PC-3 (cell line): Measurements from ENCODE around the gene GLO1. TPM values are rescaled to one million over a fixed set of nuclear protein-coding genes. Genes with fewer than 3 reads are reported as not detected.

ENCODE experiments used
- ATAC-seq: fragments of 200-7000 bp; cut with Tn5 transposase; 2 replicates; pipeline ENCODE4 v1.9.1; 2020; ENCODE audit warnings: mild to moderate bottlenecking, moderate library complexity
- BruUV-seq: library from RNA; stranded (reverse); fragments of 400-500 nt; replicated peaks from 2 replicates; lab custom pipeline; 2021; lab: Mats Ljungman, UMichigan
- CTCF ChIA-PET: fragments of 300-600 bp; sonication (Branson Sonifier 250); formaldehyde crosslinking; loops from one replicate; lab custom pipeline; 2022; ENCODE audit warnings: antibody characterized with exemption; lab: Charles Lee
- POLR2A ChIA-PET: fragments of 300-600 bp; sonication (Branson Sonifier 250); formaldehyde crosslinking; loops from one replicate; lab custom pipeline; 2022; ENCODE audit warnings: antibody characterized with exemption; ENCODE audit not compliant: unreplicated experiment; lab: Charles Lee
- DNase-seq: peaks from one replicate; pipeline ENCODE4 v3.0.0-alpha.2; 2015
- H2AFZ ChIP-seq: fragments of 300-600 bp; sonication (generic); 2 replicates; pipeline ENCODE4 v1.6.0; 2016; ENCODE audit warnings: antibody characterized with exemption, low read length
- H3F3A ChIP-seq: fragments of 300-600 bp; sonication (generic); one replicate; pipeline ENCODE4 v1.6.0; 2017; ENCODE audit warnings: antibody characterized with exemption, low read length, control low read depth, mild to moderate bottlenecking; ENCODE audit not compliant: unreplicated experiment
- H3K27ac ChIP-seq: fragments of 300-600 bp; sonication (generic); 2 replicates; pipeline ENCODE4 v1.5.1; 2016; ENCODE audit warnings: mild to moderate bottlenecking, low read length
- H3K27me3 ChIP-seq: fragments of 300-600 bp; sonication (generic); 2 replicates; pipeline ENCODE4 v1.6.1; 2016; ENCODE audit warnings: low read length, mixed read lengths
- H3K36me3 ChIP-seq: fragments of 300-600 bp; sonication (generic); 2 replicates; pipeline ENCODE4 v1.6.1; 2016; ENCODE audit warnings: low read depth, mixed run types, low read length, mixed read lengths
- H3K4me1 ChIP-seq: fragments of 300-600 bp; sonication (generic); 2 replicates; pipeline ENCODE4 v1.5.1; 2016; ENCODE audit warnings: low read length; ENCODE audit not compliant: insufficient read depth
- H3K4me2 ChIP-seq: fragments of 300-600 bp; sonication (generic); 2 replicates; pipeline ENCODE4 v1.6.0; 2016; ENCODE audit warnings: low read length
- H3K4me3 ChIP-seq: fragments of 300-600 bp; sonication (generic); 2 replicates; pipeline ENCODE4 v1.5.1; 2016; ENCODE audit warnings: mild to moderate bottlenecking, low read length, mixed read lengths
- H3K79me2 ChIP-seq: fragments of 300-600 bp; sonication (generic); 2 replicates; pipeline ENCODE4 v1.6.1; 2017; ENCODE audit warnings: low read length, mixed read lengths
- H3K9ac ChIP-seq: fragments of 300-600 bp; sonication (generic); 2 replicates; pipeline ENCODE4 v1.6.0; 2016; ENCODE audit warnings: mild to moderate bottlenecking, low read length
- H3K9me2 ChIP-seq: fragments of 300-600 bp; sonication (generic); replicated peaks from 2 replicates; pipeline ENCODE4 v1.6.1; 2016; ENCODE audit warnings: mixed run types, low read length, mixed read lengths
- H3K9me3 ChIP-seq: fragments of 300-600 bp; sonication (generic); 2 replicates; pipeline ENCODE4 v1.6.1; 2016; ENCODE audit warnings: low read length, mixed read lengths
- H4K20me1 ChIP-seq: fragments of 300-600 bp; sonication (generic); 2 replicates; pipeline ENCODE4 v1.6.1; 2016; ENCODE audit warnings: low read length, mixed read lengths
- CTCF ChIP-seq: fragments of 300-600 bp; sonication (generic); conservative IDR thresholded peaks from 2 replicates; pipeline ENCODE4 v1.5.1; 2017; ENCODE audit warnings: antibody characterized with exemption, low read depth, mild to moderate bottlenecking, low read length
- EZH2 ChIP-seq: fragments of 300-600 bp; sonication (generic); IDR thresholded peaks from one replicate; pipeline ENCODE4 v1.6.1; 2017; ENCODE audit warnings: antibody characterized with exemption, mild to moderate bottlenecking, low read length; ENCODE audit not compliant: unreplicated experiment
- EZH2phosphoT487 ChIP-seq: fragments of 300-600 bp; sonication (generic); IDR thresholded peaks from 2 replicates; pipeline ENCODE4 v1.6.1; 2018; ENCODE audit warnings: mild to moderate bottlenecking, antibody characterized with exemption, low read length, borderline replicate concordance
- intact Hi-C: fragments of 100-400 bp; cut with micrococcal nuclease; formaldehyde crosslinking; loops from 2 replicates; pipeline ENCODE4 v1.9.0; 2023
- total RNA-seq: library from RNA; depleted of rRNA; stranded (reverse); fragments of >200 nt; gene quantifications from 2 replicates; pipeline ENCODE4 v1.2.3, GENCODE V29; 2014

The GLO1 gene
- total RNA-seq, 1 experiment from 2014 or later = 233 TPM

GRCh38 chr6:38648629-38649028 is 54.3 kb downstream of the GLO1 start:
- Histone ChIP-seq H3K9me2 (no peaks in the 10 kb centered on the region), H4K20me1 (no peaks in the 10 kb centered on the region), H3K9me3 (no peaks in the 10 kb centered on the region), H3K27ac (no peak overlapping the region), H3K79me2 (no peaks in the 10 kb centered on the region), H3F3A (no peaks in the 10 kb centered on the region), H3K27me3 (no peaks in the 10 kb centered on the region), H3K9ac (no peak overlapping the region), H3K4me1 (peaks cover 10% of the 10 kb centered on the region), H3K4me3 (no peak overlapping the region), H2AFZ (no peak overlapping the region), H3K36me3 (no peaks in the 10 kb centered on the region), H3K4me2 (no peak overlapping the region)
- ATAC-seq (no peak), DNase-seq (no peak)
- BruUV-seq = no TSS peak
- ChIA-PET CTCF (interaction anchor here (0.6 kb wide), 1 partner anchor 155 kb away, joined by 7 read pairs; no protein-coding TSS in a partner anchor), POLR2A (no interaction called here)
- intact Hi-C loops = no loop called here
- TF ChIP-seq EZH2phosphoT487 (no peak), CTCF (no peak), EZH2 (no peak)

GRCh38 chr6:38646166-38646878 is 56.6 kb downstream of the GLO1 start:
- intact Hi-C loops = no loop called here
- ATAC-seq (peak; percentile 25; the same call in 1 of the 2 replicates), DNase-seq (no peak)
- H3K4me3 ChIP-seq = no peak overlapping the region
- no peak overlapping the region for H3K27ac ChIP-seq
- POLR2A ChIA-PET = no interaction called here
- H3F3A ChIP-seq = no peaks in the 10 kb centered on the region
- no peaks in the 10 kb centered on the region for H3K27me3 ChIP-seq
- H3K4me2 ChIP-seq = no peak overlapping the region
- no peaks in the 10 kb centered on the region for H3K9me3 ChIP-seq
- H2AFZ ChIP-seq = no peak overlapping the region
- no peaks in the 10 kb centered on the region for H3K79me2 ChIP-seq
- H4K20me1 ChIP-seq = no peaks in the 10 kb centered on the region
- H3K36me3 ChIP-seq = no peaks in the 10 kb centered on the region
- H3K9me2 ChIP-seq = no peaks in the 10 kb centered on the region
- H3K4me1 ChIP-seq = peaks cover 7% of the 10 kb centered on the region
- no TSS peak for BruUV-seq
- no peak overlapping the region for H3K9ac ChIP-seq
- no peak for TF ChIP-seq CTCF
- TF ChIP-seq EZH2 = no peak
- TF ChIP-seq EZH2phosphoT487 = no peak
- CTCF ChIA-PET = no interaction called here

DNA sequence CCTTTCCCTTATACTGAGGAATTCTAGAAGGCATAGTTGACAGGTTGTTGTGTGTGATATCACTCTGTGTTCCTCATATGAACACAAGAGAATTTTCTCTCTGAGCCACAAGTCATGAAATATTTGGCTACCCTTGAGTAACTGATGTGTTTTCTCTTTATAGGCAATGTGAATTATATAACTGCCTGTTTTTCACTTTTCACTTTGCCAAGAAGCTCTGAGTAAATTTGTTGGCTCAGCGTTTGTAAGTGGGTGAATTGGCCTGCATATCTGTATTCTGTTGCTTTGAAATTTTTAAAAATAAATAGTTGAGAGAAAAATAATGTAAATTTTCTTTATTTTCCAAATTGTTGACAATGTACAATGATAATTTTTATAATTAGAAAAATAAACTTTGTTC is 58.0 kb downstream of the GLO1 start:
- Histone ChIP-seq H3K9me2 (no peaks in the 10 kb centered on the region), H3K27ac (no peak overlapping the region), H3K4me2 (no peak overlapping the region), H3K4me3 (no peak overlapping the region), H3K27me3 (no peaks in the 10 kb centered on the region), H3K9me3 (no peaks in the 10 kb centered on the region), H3K9ac (no peak overlapping the region), H4K20me1 (no peaks in the 10 kb centered on the region), H2AFZ (no peak overlapping the region), H3K36me3 (no peaks in the 10 kb centered on the region), H3K4me1 (peaks cover 8% of the 10 kb centered on the region; the same call in 1 of the 2 replicates), H3K79me2 (peaks cover 8% of the 10 kb centered on the region; the same call in 1 of the 2 replicates), H3F3A (no peaks in the 10 kb centered on the region)
- no TSS peak for BruUV-seq
- ChIA-PET POLR2A (no interaction called here), CTCF (no interaction called here)
- intact Hi-C loops = no loop called here
- no peak for ATAC-seq
- DNase-seq = no peak
- TF ChIP-seq EZH2phosphoT487 (no peak), EZH2 (no peak), CTCF (no peak)
